Neural cell (in vitro differentiated cells): ENCODE results near the gene SYT4.

ENCODE experiments used
- CTCF ChIP-seq: fragments of 450-650 bp; IDR thresholded peaks from 2 replicates; pipeline ENCODE4 v1.5.1; 2014; ENCODE audit warnings: antibody characterized with exemption, mild to moderate bottlenecking, moderate library complexity; ENCODE audit not compliant: poor library complexity, severe bottlenecking
- EZH2 ChIP-seq: fragments of 200-600, 300-800 bp; shearing (Covaris generic), sonication (generic); IDR thresholded peaks from 2 replicates; pipeline ENCODE4 v1.6.1; 2014; ENCODE audit warnings: antibody characterized with exemption, low read length, borderline replicate concordance, mild to moderate bottlenecking; ENCODE audit not compliant: insufficient read depth, poor library complexity, severe bottlenecking
- POLR2AphosphoS5 ChIP-seq: IDR thresholded peaks from 2 replicates; pipeline ENCODE4 v1.6.1; 2012
- REST ChIP-seq: IDR thresholded peaks from 2 replicates; pipeline ENCODE4 v1.6.1; 2012; ENCODE audit warnings: borderline replicate concordance

- no peak for TF ChIP-seq CTCF
- no peak for TF ChIP-seq POLR2AphosphoS5
- no peak for TF ChIP-seq REST
- no peak for TF ChIP-seq EZH2
Observed at GRCh38 chr18:43312891-43313290, 35.6 kb upstream of the SYT4 start.
